Esophagus squamous epithelium (tissue), 5 donors: ENCODE results near the gene MICOS13. TPM values are rescaled to one million over a fixed set of nuclear protein-coding genes. Genes with fewer than 3 reads are reported as not detected.

ENCODE experiments used
- DNase-seq: peaks from one replicate; lab custom pipeline; 2025; lab: John Stamatoyannopoulos, UW
- H3K27ac ChIP-seq, 4 donors: fragments of 200-600 bp; sonication (generic); one replicate each; pipeline ENCODE4 v1.5.1; 2016 to 2019; ENCODE audit warnings: mild to moderate bottlenecking in 1 of 4
- H3K27me3 ChIP-seq, 4 donors: fragments of 200-600 bp; sonication (generic); 1 replicate in 3 of 4; 2 replicates in 1 of 4; pipeline versions ENCODE4 v1.5.1 to v1.6.0; 2017 to 2021; ENCODE audit warnings: antibody characterized with exemption in 1 of 4
- H3K36me3 ChIP-seq, 3 donors: fragments of 200-600 bp; sonication (generic); one replicate each; pipeline ENCODE4 v1.5.1; 2016 to 2019
- H3K4me1 ChIP-seq, 3 donors: fragments of 200-600 bp; sonication (generic); one replicate each; pipeline ENCODE4 v1.5.1; 2017 to 2019
- H3K4me3 ChIP-seq, 4 donors: fragments of 200-600 bp; sonication (generic); 1 replicate in 3 of 4; 2 replicates in 1 of 4; pipeline ENCODE4 v1.5.1; 2016 to 2019; ENCODE audit warnings: mild to moderate bottlenecking in 2 of 4, moderate library complexity in 1 of 4
- H3K9me3 ChIP-seq, 3 donors: fragments of 200-600 bp; sonication (generic); one replicate each; pipeline ENCODE4 v1.5.1; 2016 to 2019
- CTCF ChIP-seq, 6 experiments: fragments of 450-650 bp in 4 of 6; fragments of 200-600 bp in 2 of 6; sonication (generic) in 2 of 6; IDR thresholded peaks; one replicate each; pipeline ENCODE4 v1.5.1; 2016 to 2019; ENCODE audit warnings: antibody characterized with exemption in 6 of 6, mild to moderate bottlenecking in 4 of 6, moderate library complexity in 4 of 6
- POLR2A ChIP-seq, 4 donors: fragments of 450-650 bp; IDR thresholded peaks; one replicate each; pipeline ENCODE4 v1.6.1; 2017; ENCODE audit warnings: antibody characterized with exemption in 4 of 4, mild to moderate bottlenecking in 4 of 4, moderate library complexity in 3 of 4
- WGBS, 2 donors: methylation state at CpG; one replicate each; pipeline ENCODE4 v1.1.5; 2018; 5-methylcytosine and 5-hydroxymethylcytosine counted together
- intact Hi-C: fragments of 100-400 bp; cut with DNase I; formaldehyde crosslinking; loops from one replicate; pipeline ENCODE4 v1.15.0; 2022
- total RNA-seq, 4 donors: library from RNA; depleted of rRNA; stranded (reverse); fragments of >200 nt; gene quantifications; one replicate each; pipeline ENCODE4 v1.1.0, GENCODE V29; 2016
- donor health status: DM: yes; HTN: yes; CAD: no.

MICOS13 gene
- total RNA-seq, 4 donors from 2014 or later = 34.0 to 76.3 (median 48.8) TPM

- Histone ChIP-seq H3K27ac (no peak overlapping the region), H3K36me3 (peaks cover 42 to 71% (median 49%) of the 10 kb centered on the region in 3 donors), H3K4me1 (no peaks in the 10 kb centered on the region), H3K4me3 (no peak overlapping the region), H3K9me3 (no peaks in the 10 kb centered on the region), H3K27me3 (no peaks in the 10 kb centered on the region)
- intact Hi-C loops = no loop called here
- WGBS, 2 donors = 87% methylated on average over 3 of the region's 11 CpGs; no CpG with 5 or more reads in 1 of the 2 donors
- TF ChIP-seq POLR2A (IDR thresholded peaks at IDR 0.05) (no peak), CTCF (IDR thresholded peaks at IDR 0.05) (no peak)
- DNase-seq = no peak
These were observed 11.1 kb downstream of the MICOS13 start for GRCh38 chr19:5669212-5669611.

- no peak for DNase-seq
- peaks cover 54 to 85% (median 63%) of the 10 kb centered on the region in 3 donors for H3K36me3 ChIP-seq
- WGBS, 2 donors = 80 to 82% methylated on average over 1 to 15 of the region's 22 CpGs
These were observed 12.5 kb downstream of the MICOS13 start for GRCh38 chr19:5667751-5668271.

GRCh38 chr19:5666921-5667610 is 13.2 kb downstream of the MICOS13 start:
- 81 to 91% methylated on average over 9 to 13 of the region's 26 CpGs for WGBS, 2 donors
- Histone ChIP-seq H3K27me3 (no peaks in the 10 kb centered on the region), H3K27ac (no peak overlapping the region), H3K9me3 (no peaks in the 10 kb centered on the region), H3K4me3 (no peak overlapping the region), H3K36me3 (peaks cover 54 to 92% (median 71%) of the 10 kb centered on the region in 3 donors), H3K4me1 (no peaks in the 10 kb centered on the region)
- TF ChIP-seq CTCF (IDR thresholded peaks at IDR 0.05) = no peak
- TF ChIP-seq POLR2A (IDR thresholded peaks at IDR 0.05) = no peak
- intact Hi-C loops = no loop called here
- DNase-seq = no peak

More at GRCh38 chr19:5667751-5668271, 12.5 kb downstream of the MICOS13 start:
- H3K4me1 ChIP-seq = no peaks in the 10 kb centered on the region
- H3K27me3 ChIP-seq = no peaks in the 10 kb centered on the region
- intact Hi-C loops = no loop called here
- no peaks in the 10 kb centered on the region for H3K9me3 ChIP-seq
- H3K27ac ChIP-seq = no peak overlapping the region
- H3K4me3 ChIP-seq = no peak overlapping the region
- TF ChIP-seq CTCF (IDR thresholded peaks at IDR 0.05) (no peak), POLR2A (IDR thresholded peaks at IDR 0.05) (no peak)

- no peaks in the 10 kb centered on the region for H3K9me3 ChIP-seq
- H3K4me1 ChIP-seq = no peaks in the 10 kb centered on the region
- 63 to 65% methylated on average over 8 to 9 of the region's 10 CpGs for WGBS, 2 donors
- H3K27me3 ChIP-seq = no peaks in the 10 kb centered on the region
- no peak overlapping the region for H3K4me3 ChIP-seq
- intact Hi-C loops = no loop called here
- H3K27ac ChIP-seq = no peak overlapping the region
- no peak for DNase-seq
- TF ChIP-seq CTCF (IDR thresholded peaks at IDR 0.05) (no peak), POLR2A (IDR thresholded peaks at IDR 0.05) (no peak)
- peaks cover 65 to 98% (median 82%) of the 10 kb centered on the region in 3 donors for H3K36me3 ChIP-seq
These were observed 14.4 kb downstream of the MICOS13 start for GRCh38 chr19:5665781-5666513.

- H3K9me3 ChIP-seq = no peaks in the 10 kb centered on the region
- no CpG with 5 or more reads among the region's 2 CpGs for WGBS, 2 donors
- H3K27ac ChIP-seq = no peak overlapping the region
- DNase-seq = no peak
- intact Hi-C loops = no loop called here
- no peaks in the 10 kb centered on the region for H3K4me1 ChIP-seq
- no peak overlapping the region for H3K4me3 ChIP-seq
- H3K36me3 ChIP-seq = peaks cover 64 to 100% (median 89%) of the 10 kb centered on the region in 3 donors
- no peaks in the 10 kb centered on the region for H3K27me3 ChIP-seq
- no peak for TF ChIP-seq POLR2A (IDR thresholded peaks at IDR 0.05)
- TF ChIP-seq CTCF (IDR thresholded peaks at IDR 0.05) = no peak
These were observed 15.8 kb downstream of the MICOS13 start for GRCh38 chr19:5664515-5664914.
